ENCODE measurements around the gene SMIM20.

DNA sequence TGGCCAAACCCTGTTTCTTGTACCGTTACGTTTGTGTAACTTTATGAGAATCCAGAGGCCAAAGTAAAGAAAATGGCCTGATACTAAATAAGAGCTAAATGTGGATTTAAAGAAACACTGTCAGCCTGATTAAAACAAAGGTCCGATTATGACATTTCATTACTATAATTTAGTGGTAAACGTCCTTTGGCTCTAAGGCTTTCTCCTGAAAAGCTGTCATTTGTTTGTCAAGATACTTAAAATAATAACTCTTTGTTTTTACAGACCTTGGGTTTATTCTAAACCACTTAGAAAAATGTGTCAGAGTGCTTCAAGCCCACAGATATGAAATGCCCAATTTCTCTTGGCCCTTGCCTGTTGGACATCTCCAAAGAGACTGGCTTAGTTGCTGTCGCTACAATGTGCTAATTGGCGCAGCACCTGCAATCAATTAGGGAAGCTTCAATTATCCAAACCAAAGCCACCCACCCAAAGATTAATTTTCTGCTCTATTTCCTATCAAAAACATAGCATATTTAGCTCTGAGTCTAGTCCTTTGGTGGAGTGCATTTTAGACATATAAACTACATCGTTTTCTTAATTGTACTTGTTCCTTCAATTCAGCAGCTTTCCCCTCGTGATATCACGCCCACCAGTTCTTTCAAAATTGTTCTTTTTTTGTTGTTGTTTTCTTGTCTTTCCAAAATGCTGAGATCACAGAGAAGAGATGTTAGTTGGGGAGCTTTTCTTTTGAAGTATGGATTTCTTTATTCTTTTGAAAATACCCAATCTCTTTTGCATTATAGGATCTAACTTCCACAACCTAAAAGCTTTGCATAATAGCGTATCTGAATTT lies 13.6 kb downstream of the SMIM20 start:
- TF ChIP-seq POLR2A (IDR thresholded peaks at IDR 0.05; ENCODE audit: low read depth, low read length) (no peak), POLR2AphosphoS5 (IDR thresholded peaks at IDR 0.05; ENCODE audit: low read depth, low read length) (no peak), TAF1 (IDR thresholded peaks at IDR 0.05; ENCODE audit: borderline replicate concordance, low read depth, low read length) (no peak)

All from GM12892 (cell line).